Erythroblast (primary cell): ENCODE results near the gene FSD1L.

ENCODE experiments used
- GATA1 ChIP-seq: IDR thresholded peaks from 2 replicates; pipeline ENCODE4 v1.6.1; 2011; ENCODE audit warnings: low read depth, mild to moderate bottlenecking, control low read depth, low read length, moderate library complexity
- POLR2A ChIP-seq: IDR thresholded peaks from 2 replicates; pipeline ENCODE4 v1.6.1; 2011; ENCODE audit warnings: mild to moderate bottlenecking, low read length

DNA sequence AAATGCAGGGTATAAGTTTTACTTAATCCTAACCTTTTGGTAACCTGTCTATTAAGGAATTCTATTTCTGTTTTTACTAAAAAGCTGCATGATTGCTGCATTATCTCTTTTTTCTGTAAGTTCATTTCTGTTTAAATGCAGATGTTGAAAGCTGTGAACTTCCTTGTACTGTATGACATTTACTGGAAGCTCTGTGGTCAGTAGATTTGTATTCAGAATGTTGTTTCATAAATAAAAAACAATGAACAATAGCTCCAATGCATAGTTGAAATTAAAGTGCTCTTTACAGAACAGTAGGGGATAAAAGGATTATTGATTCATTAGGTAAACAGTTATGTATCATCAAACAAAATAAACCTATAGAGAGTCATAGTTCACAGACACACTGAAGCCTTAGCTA lies 63.6 kb downstream of the FSD1L start:
- no peak for TF ChIP-seq POLR2A
- no peak for TF ChIP-seq GATA1
